Activated CD4-positive, CD25-positive, alpha-beta regulatory T cell treated with anti-CD3 and anti-CD28 coated beads, Interleukin-2, amount 50 U/mL, for 16 hours (primary cell): ENCODE measurements around the gene TP53I3.
"Not testable (repeated sequence)": the region's sequence is repeated elsewhere in the genome, so short reads cannot be mapped to it uniquely, and the experiment has no call there.

Experiments used
- DNase-seq: peaks from one replicate; pipeline ENCODE4 v3.0.0-alpha.2; 2020; ENCODE audit warnings: low read depth, low spot score

Gene TP53I3

GRCh38 chr2:24054366-24055010, 30.1 kb downstream of the TP53I3 start:
- DNase-seq = no peak

GRCh38 chr2:24052951-24053350, 31.7 kb downstream of the TP53I3 start:
- no peak for DNase-seq

- no peak for DNase-seq
Observed at GRCh38 chr2:24051833-24052232, 32.8 kb downstream of the TP53I3 start.

GRCh38 chr2:24050041-24050979, 34.3 kb downstream of the TP53I3 start:
- DNase-seq = no peak

- DNase-seq = no peak
Observed at GRCh38 chr2:24049485-24050021, 35.1 kb downstream of the TP53I3 start, which contains the start of gene FKBP1B. Gene FKBP1B, plus strand, starts transcription at chr2:24049741. Its CDS starts 109 bp downstream, at chr2:24049850.

- DNase-seq = no peak
Observed at GRCh38 chr2:24048769-24049484, 35.7 kb downstream of the TP53I3 start.

GRCh38 chr2:24047703-24048033, 37.0 kb downstream of the TP53I3 start:
- no peak for DNase-seq

- DNase-seq = peak; percentile 91
Observed at GRCh38 chr2:24046930-24047702, 37.5 kb downstream of the TP53I3 start, which contains the start of gene WDCP. Gene WDCP, minus strand, starts transcription at chr2:24047391. Its CDS starts 7,897 bp downstream, at chr2:24039494.

GRCh38 chr2:24046599-24046929, 38.1 kb downstream of the TP53I3 start:
- DNase-seq = no peak

- DNase-seq = no peak
Observed at GRCh38 chr2:24045511-24046508, 38.8 kb downstream of the TP53I3 start.

- not testable (repeated sequence) for DNase-seq
Observed at GRCh38 chr2:24043133-24043532, 41.5 kb downstream of the TP53I3 start.

GRCh38 chr2:24040511-24040910, 44.1 kb downstream of the TP53I3 start:
- DNase-seq = no peak

- no peak for DNase-seq
Observed at GRCh38 chr2:24038786-24039499, 45.7 kb downstream of the TP53I3 start.
